Calu3 (cell line): ENCODE results near the gene GOLGA7B. TPM values are rescaled to one million over a fixed set of nuclear protein-coding genes. Genes with fewer than 3 reads are reported as not detected.

Source experiments
- BruUV-seq: library from RNA; stranded (reverse); fragments of 400-500 nt; replicated peaks from 2 replicates; lab custom pipeline; 2021; lab: Mats Ljungman, UMichigan
- CTCF ChIA-PET: fragments of 300-600 bp; sonication (Branson Sonifier 250); formaldehyde crosslinking; loops from one replicate; lab custom pipeline; 2022; ENCODE audit warnings: antibody characterized with exemption; lab: Charles Lee
- DNase-seq: peaks from one replicate; pipeline ENCODE4 v3.0.0; 2022
- H3K27ac Mint-ChIP-seq: one replicate; pipeline ENCODE4 v1.8.0; 2022; ENCODE audit warnings: mixed read lengths; ENCODE audit not compliant: unreplicated experiment
- H3K27me3 Mint-ChIP-seq: one replicate; pipeline ENCODE4 v1.8.0; 2022; ENCODE audit warnings: mixed read lengths; ENCODE audit not compliant: unreplicated experiment
- H3K36me3 Mint-ChIP-seq: one replicate; pipeline ENCODE4 v1.8.0; 2022; ENCODE audit warnings: mild to moderate bottlenecking, moderate library complexity, mixed read lengths; ENCODE audit not compliant: insufficient read depth, unreplicated experiment
- H3K4me1 Mint-ChIP-seq: one replicate; pipeline ENCODE4 v1.8.0; 2022; ENCODE audit warnings: mild to moderate bottlenecking, low read depth, mixed read lengths; ENCODE audit not compliant: unreplicated experiment
- H3K4me3 Mint-ChIP-seq: one replicate; pipeline ENCODE4 v1.8.0; 2022; ENCODE audit warnings: mild to moderate bottlenecking, low read depth, moderate library complexity, mixed read lengths; ENCODE audit not compliant: unreplicated experiment
- H3K9me3 Mint-ChIP-seq: one replicate; pipeline ENCODE4 v1.8.0; 2022; ENCODE audit warnings: low read depth, mixed read lengths; ENCODE audit not compliant: unreplicated experiment
- intact Hi-C: fragments of 100-400 bp; cut with micrococcal nuclease; formaldehyde crosslinking; loops from one replicate; pipeline ENCODE4 v1.10.0; 2022; ENCODE audit not compliant: unreplicated experiment
- total RNA-seq: library from RNA; stranded (reverse); gene quantifications from 2 replicates; pipeline ENCODE4 v1.2.3, GENCODE V29; 2022
- TF ChIP-seq, protein P1 (sequence below): fragments of 200-600 bp; IDR thresholded peaks from one replicate; pipeline ENCODE4 v1.8.0; 2022; ENCODE audit warnings: antibody characterized with exemption; ENCODE audit not compliant: unreplicated experiment

The GOLGA7B gene
- total RNA-seq, 1 experiment from 2014 or later, result 1.0 TPM

DNA sequence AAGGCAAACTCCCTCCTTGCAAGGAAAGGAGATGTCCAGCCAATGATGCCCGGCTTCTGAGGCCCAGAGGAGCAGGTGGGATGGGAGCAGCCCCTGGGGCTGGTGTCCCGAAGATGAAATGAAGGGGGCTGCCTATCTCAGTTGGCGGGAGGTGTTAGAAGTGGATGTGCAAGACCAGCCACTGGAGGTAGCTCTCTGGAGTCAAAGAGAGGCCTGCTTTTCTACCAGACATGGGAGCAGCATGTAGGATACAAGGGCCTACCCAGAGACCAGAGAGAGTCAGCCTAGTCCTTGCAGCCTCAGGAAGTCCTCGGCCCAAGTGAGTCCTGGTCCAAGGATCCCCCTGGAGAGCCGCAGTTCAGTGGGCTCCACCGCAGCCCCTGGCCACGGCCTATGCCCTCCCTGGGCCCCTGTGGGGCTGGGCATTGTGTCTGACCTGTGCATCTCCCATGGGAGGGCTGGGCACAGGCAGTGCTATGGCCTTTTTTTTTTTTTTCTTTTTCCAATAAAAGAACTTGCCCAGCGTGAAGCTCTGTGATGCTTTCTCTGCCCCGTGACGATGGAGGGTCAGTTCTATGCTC lies 17.7 kb downstream of the GOLGA7B start:
- DNase-seq, result no peak
- TF ChIP-seq, protein P1, sequence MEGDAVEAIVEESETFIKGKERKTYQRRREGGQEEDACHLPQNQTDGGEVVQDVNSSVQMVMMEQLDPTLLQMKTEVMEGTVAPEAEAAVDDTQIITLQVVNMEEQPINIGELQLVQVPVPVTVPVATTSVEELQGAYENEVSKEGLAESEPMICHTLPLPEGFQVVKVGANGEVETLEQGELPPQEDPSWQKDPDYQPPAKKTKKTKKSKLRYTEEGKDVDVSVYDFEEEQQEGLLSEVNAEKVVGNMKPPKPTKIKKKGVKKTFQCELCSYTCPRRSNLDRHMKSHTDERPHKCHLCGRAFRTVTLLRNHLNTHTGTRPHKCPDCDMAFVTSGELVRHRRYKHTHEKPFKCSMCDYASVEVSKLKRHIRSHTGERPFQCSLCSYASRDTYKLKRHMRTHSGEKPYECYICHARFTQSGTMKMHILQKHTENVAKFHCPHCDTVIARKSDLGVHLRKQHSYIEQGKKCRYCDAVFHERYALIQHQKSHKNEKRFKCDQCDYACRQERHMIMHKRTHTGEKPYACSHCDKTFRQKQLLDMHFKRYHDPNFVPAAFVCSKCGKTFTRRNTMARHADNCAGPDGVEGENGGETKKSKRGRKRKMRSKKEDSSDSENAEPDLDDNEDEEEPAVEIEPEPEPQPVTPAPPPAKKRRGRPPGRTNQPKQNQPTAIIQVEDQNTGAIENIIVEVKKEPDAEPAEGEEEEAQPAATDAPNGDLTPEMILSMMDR, result no peak
- no peaks in the 10 kb centered on the region for H3K36me3 Mint-ChIP-seq
- no peak overlapping the region for H3K27ac Mint-ChIP-seq
- BruUV-seq, result no TSS peak
- intact Hi-C loops, result no loop called here
- no peaks in the 10 kb centered on the region for H3K27me3 Mint-ChIP-seq
- H3K9me3 Mint-ChIP-seq, result no peaks in the 10 kb centered on the region
- no peak overlapping the region for H3K4me3 Mint-ChIP-seq
- peaks cover 6% of the 10 kb centered on the region for H3K4me1 Mint-ChIP-seq
- CTCF ChIA-PET, result interaction anchor here (0.6 to 0.7 kb wide), 2 partner anchors 76 to 157 kb away, joined by 3 to 6 read pairs; no protein-coding TSS in a partner anchor

DNA sequence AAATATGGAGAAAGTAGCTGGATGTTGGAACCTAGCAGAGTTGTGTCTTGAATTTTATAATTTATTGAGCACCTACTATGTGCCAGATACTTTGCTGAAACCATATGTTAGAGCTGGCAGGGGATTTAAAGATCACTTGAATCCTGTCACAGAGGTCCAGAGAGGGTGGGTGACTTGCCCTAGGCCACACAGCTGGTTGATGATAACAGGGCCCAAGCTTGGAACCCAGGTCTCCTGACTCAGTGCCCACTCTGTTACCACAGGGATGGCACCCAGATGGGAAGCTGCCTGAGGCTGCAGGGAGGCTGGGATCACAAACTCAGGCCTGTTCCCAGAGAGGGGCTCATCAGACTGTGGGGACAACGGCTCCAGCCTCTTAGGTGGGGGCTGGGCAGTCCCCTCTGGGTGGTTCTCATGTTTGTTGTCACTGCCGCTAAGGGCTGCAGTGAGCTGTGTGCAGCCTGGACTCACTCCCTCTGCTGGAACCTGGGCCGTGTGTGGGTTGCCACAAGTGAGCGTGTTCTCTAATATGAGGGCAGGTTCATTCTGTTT lies 18.6 kb downstream of the GOLGA7B start:
- DNase-seq, result no peak
- Mint-ChIP-seq H3K4me3 (no peak overlapping the region), H3K27ac (no peak overlapping the region), H3K4me1 (no peaks in the 10 kb centered on the region), H3K36me3 (no peaks in the 10 kb centered on the region), H3K27me3 (no peaks in the 10 kb centered on the region), H3K9me3 (no peaks in the 10 kb centered on the region)
- TF ChIP-seq, protein P1, result no peak
- no TSS peak for BruUV-seq
- intact Hi-C loops, result no loop called here
- CTCF ChIA-PET, result interaction anchor here (0.6 to 0.7 kb wide), 2 partner anchors 8 to 156 kb away, joined by 3 to 5 read pairs; no protein-coding TSS in a partner anchor

- no peak overlapping the region for H3K27ac Mint-ChIP-seq
These were observed 19.7 kb downstream of the GOLGA7B start for GRCh38 chr10:97869091-97870042.

GRCh38 chr10:97870990-97871389 lies 21.3 kb downstream of the GOLGA7B start:
- no peaks in the 10 kb centered on the region for H3K36me3 Mint-ChIP-seq
- no peaks in the 10 kb centered on the region for H3K27me3 Mint-ChIP-seq
- no peak overlapping the region for H3K27ac Mint-ChIP-seq
- no peaks in the 10 kb centered on the region for H3K4me1 Mint-ChIP-seq
- BruUV-seq, result no TSS peak
- H3K4me3 Mint-ChIP-seq, result no peak overlapping the region
- TF ChIP-seq, protein P1, result no peak
- CTCF ChIA-PET, result no interaction called here
- intact Hi-C loops, result no loop called here
- no peaks in the 10 kb centered on the region for H3K9me3 Mint-ChIP-seq
- DNase-seq, result no peak

More at GRCh38 chr10:97869091-97870042, 19.7 kb downstream of the GOLGA7B start:
- H3K36me3 Mint-ChIP-seq, result no peaks in the 10 kb centered on the region
- H3K27me3 Mint-ChIP-seq, result no peaks in the 10 kb centered on the region
- H3K4me3 Mint-ChIP-seq, result no peak overlapping the region
- intact Hi-C loops, result loop anchor here (1.0 kb wide), 2 partner anchors 78 to 110 kb away; no protein-coding TSS in a partner anchor
- TF ChIP-seq, protein P1, result peak; percentile 62
- CTCF ChIA-PET, result interaction anchor here (0.7 to 1.7 kb wide), 9 partner anchors 8 to 172 kb away, joined by 3 to 10 read pairs (median 4); no protein-coding TSS in a partner anchor
- no TSS peak for BruUV-seq
- no peaks in the 10 kb centered on the region for H3K9me3 Mint-ChIP-seq
- no peaks in the 10 kb centered on the region for H3K4me1 Mint-ChIP-seq
- DNase-seq, result peak; percentile 83
